CD4-positive, alpha-beta T cell treated with Interleukin-12 subunit alpha and Interleukin-12 subunit beta, for 1 hour (primary cell): ENCODE measurements around the gene CHMP3.
"Not testable (repeated sequence)": the region's sequence is repeated elsewhere in the genome, so short reads cannot be mapped to it uniquely, and the experiment has no call there.

Experiments
- DNase-seq: peaks from one replicate; pipeline ENCODE4 v3.0.0-alpha.2; 2020

CHMP3 gene

DNA sequence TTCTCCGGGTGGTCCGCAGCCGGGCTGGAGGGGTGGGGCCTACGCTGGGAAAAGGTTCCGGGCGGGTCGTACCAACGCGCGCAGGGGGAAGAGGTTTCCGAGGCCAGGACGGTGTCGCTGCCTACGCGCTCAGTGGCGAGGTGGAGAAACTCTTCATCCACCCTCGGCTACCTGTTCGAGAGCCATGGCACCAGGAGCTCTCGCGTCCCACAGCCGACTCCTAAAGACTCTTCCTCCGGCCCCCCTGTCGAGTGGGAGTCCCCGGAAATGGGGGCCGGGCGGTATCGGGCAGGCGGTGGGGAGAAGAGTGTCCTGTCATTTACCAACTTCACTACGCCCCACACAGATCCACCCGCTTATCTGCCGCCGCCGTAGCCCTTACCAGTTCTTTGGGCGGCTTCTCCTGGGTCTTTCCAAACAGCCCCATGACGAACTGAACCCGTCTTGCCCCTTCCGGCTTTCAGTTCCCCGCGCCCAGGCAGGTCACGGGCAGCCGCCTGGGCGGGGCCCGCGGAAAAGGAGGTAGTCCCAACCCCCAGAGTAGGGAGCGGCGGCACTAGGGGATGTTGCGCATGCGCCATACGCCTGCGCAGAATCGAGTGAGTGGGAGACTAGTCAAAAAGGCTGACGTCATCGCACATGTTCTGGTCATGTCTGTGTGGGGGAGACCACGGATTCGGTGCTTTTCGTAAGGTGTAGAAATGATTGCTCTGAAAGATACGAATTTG lies at the start of gene CHMP3:
TSS of gene CHMP3 (minus strand) at position 522 of the 728 bp plus-strand sequence. CDS start at position 427, 95 bp downstream.
- DNase-seq: peak; percentile 98

DNA sequence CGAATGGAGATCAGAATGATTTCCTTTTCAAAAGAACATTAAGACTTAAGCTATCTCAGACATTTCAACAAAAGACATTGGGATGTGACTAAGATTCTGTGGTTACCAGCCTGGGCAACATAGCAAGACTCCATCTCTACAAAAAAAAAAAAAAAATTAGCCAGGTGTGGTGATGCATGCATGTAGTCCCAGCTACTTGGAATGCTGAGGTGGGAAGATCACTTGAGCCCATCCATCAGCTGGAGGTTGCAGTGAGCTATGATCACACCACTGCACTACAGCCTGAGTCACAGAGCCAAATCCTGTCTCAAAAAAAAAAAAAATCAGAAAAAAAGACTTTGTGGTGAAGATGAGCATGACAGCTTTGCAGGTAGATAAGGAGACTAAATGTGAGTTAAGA lies 47.6 kb upstream of the CHMP3 start:
- no peak for DNase-seq

DNA sequence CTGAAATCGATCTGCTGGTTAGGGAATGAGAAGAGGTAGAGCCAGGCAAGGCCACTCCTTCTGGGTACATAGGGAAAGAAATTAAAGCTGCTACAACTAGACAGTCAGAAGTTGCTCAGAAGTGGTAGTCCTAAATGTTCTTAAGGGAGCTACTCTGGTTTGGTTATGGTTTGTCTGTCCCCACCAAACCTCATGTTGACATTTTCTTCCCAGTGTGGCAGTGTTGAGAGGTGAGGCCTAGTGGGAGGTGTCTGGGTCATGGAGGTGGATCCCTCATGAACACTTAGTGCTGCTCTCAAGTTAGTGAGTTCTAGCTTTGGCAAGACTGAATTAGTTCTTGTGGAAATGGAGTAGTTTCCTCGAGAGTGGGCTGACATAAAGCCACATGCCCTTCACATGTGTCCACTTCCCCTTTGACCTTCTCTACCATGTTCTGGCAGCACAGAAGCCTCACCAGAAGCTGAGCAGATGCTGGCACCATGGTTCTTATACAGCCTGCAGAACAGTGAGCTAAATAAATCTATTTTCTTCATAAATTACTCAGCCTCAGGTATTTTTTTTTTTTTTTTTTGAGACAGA lies 45.7 kb upstream of the CHMP3 start:
- DNase-seq: no peak

DNA sequence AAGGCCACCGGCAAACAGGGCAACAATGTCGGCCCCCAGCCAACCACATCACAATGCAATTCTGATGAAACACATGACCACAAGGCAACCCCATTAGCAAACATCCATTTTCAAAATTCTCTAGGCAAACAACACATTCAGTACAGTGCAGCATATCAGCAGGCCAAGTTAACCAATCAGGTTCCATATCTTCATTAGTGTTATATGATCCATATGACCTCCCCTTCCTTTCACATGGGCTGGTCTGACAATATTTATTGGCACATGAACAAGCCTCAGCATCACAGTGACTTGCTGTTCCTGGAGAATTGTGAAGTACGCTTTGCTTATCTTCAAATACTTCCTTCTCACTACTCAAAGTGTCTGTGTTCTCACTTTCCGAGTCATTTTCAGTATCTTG lies 40.7 kb upstream of the CHMP3 start:
- DNase-seq: no peak

DNA sequence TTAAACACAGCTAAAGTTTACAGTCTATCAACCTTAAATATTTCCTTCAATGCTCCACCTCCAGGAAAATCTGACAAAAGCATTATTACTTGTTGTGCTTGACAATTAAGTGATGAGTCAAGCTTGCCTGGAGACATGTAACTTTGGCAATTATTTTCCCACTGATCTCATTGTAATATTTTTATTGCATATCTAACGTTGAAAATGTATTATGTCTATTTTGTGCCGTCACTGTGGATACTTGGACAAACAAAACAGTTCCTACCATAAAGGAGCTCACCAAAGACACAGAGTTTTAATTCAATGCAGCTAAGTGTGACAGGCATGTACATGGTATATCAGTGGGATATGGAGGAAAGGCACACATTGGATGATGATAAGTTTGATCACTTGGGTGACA lies 35.7 kb upstream of the CHMP3 start:
- DNase-seq: no peak

DNA sequence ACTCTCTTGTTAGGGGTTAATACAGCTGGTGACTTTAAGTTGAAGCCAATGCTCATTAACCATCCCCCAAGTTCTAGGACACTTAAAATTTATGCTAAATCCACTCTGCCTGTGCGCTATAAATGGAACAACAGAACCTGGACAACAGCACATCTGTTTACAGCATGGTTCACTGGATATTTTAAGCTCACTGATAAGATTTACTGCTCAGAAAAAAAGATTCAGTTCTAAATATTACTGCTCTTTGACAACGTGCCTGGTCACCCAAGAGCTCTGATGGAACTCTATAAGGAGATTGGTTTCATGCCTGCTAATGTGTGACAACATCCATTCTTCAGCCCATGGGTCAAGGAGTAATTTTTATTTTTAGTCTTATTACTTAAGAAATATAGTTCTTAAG lies 32.9 kb upstream of the CHMP3 start:
- no peak for DNase-seq

DNA sequence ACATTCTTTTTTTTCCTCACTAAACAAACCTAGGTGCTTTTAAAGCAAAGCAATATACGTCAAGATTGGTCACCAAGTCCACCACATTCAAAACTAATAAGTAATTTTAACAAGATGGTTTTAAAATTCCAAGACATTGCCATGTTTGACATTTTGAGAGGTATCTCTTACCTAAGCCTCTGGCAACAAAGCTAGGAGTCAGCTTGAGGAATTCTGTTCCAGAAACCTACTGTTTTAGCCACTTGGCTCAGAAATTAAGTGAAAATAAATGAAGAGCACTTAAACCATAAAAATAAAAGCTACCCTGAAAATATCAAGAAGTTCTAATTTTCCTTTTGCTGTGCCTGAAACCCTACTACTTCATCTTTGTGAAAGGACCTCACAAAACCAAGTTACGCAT lies 30.0 kb upstream of the CHMP3 start:
- DNase-seq: no peak

DNA sequence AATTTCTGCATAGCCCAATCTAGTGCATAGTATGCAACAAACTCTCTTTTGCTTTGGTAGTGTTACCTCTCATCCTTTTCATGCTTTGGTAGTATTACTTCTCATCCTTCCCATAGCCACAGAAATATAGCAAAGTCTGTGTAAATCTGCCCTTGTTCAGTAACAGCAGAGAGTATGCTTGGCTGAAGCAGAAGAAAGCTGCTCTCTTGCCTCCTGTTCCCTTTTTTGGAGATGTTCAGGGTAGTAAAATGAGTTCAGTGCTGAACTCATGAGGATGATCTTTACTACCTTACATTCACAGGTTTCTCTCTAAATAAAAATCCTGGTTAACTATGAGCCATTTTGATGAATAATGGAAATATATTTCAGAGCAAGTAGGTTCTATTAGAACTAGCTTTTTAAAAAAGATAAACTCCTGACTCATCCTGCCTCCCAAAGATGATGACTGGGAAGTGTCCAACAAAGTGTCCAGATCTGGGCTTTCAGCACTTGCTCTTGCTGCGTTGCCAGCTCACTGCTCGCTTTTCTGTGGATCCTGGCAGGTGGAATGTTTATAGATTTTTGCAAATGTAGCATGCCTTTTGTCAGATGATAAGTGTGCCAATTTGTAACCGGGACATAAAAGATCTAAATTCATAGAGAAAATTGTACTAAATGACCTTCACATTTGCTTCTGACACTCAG lies 29.4 kb upstream of the CHMP3 start:
- DNase-seq: no peak

DNA sequence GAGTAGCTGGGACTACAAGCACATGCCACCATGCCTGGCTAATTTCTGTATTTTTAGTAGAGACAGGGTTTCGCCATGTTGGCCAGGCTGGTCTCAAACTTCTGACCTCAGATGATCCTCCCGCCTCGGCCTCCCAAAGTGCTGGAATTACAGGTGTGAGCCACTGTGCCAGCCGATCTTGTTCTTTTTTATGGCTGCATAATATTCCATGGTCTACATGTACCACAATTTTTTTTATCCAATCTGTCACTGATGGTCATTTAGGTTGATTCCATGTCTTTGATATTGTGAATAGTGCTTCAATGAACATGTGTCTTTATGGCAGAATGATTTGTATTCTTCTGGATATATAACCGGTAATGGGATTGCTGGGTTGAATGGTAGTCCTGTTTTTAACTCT lies 26.5 kb upstream of the CHMP3 start:
- DNase-seq: not testable (repeated sequence)

DNA sequence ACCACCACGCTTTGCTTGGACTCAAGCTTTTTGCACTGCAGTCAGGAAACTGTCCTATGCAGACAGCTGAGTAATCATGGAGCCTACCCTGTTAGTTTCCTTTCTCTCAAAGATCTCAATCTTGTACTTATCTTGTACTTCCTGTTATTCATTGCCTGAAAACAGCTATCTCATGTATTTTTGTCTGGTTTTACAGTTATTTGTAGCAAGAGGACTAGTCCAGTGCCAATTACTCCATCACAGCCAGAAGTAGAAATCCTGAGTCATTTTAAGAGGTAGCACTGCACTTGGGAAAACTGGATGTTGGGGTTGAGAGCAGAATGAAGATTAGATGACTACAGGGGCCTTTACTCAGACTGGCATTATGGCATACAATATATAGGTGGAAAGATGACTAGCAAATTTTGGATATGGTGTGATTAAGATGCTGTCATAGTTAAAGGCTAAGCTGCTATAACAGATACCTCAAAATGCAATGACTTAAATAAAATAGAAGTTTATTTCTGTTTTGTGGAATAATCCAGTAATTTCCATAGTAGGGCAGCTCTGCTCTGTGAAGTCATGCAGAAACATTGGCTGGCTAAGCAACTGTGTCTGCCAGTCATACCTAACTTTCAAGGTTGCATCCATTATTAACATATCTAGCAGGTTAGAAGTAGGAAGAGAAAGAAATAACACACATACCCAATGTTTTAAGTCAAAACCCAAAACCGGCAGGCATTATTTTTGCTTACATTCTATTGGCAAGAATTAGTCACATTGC lies 21.1 kb upstream of the CHMP3 start:
- peak; percentile 40 for DNase-seq

DNA sequence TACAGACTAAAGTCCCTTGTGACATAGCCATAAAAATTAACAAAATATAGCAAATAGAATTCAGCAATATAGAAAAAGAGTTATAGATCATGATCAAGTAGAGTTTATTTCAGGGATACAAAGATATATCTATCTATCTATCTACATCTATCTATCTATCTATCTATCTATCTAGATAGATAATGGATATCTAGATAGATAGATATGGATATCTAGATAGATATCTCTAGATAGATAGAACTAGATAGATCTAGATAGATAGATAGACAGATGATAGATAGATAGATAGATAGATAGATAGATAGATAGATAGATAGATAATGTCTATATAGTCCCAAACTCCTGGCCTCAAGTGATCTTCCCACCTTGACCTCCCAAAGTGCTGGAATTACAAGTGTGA lies 17.3 kb upstream of the CHMP3 start:
- no peak for DNase-seq

DNA sequence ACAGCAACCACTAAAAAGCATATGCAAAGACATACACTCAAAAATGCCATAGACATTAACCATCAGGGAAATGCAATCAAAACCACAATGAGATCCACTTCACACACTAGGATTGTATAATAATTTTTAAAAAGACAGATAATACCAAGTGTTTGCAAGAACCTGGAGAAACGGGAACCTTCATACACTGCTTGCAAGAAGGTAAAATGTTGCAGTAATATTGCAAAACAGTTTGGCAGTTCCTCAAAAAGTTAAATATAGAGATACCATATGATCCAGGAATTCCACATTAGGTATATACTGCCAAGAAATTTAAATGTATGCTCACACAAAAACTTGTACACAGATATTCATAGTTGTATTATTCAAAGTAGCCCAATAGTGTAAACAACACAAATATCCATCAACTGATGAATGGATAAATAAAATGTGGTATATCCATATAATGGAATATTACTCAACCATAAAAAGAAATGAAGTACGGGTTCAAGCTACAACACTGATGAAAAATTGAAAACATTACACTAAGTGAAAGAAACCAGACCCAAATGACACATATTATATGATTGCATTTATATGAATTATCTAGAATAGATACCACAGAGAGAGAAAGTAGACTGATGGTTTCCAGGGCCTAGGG lies 14.7 kb upstream of the CHMP3 start:
- no peak for DNase-seq

DNA sequence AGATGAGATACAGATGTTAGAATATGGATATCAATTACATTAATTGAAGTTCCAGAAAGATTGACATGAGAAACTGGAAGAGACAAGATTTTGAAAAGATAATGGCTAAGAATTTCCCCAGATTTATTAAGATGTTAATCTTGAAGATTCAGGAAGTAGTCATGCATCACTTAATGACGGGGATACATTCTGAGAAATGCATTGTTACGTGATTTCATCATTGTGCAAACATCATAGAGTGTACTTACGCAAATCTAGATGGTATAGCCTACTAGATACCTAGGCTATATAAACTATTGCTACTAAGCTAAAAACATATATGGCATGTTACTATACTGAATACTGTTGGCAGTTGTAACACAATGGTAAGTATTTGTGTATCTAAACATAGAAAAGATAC lies 6.8 kb upstream of the CHMP3 start:
- DNase-seq: no peak

DNA sequence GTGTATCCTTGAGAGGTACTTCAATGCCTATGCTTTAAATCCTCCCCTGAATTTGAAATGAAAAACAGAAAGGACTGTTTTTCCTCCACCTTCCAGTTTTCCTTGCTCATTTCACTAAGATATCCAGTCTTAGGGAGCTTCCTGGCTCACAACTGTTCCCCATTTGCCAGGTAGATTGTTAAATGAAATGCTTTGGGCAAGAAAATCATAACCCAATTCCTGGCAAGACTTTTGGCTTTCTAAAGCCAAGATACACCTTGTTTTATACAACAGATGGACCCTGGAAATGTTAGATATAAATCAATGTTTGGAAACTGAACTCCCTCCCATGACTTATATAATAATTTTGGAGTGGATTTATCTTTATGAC lies 3.6 kb upstream of the CHMP3 start:
- DNase-seq: no peak

DNA sequence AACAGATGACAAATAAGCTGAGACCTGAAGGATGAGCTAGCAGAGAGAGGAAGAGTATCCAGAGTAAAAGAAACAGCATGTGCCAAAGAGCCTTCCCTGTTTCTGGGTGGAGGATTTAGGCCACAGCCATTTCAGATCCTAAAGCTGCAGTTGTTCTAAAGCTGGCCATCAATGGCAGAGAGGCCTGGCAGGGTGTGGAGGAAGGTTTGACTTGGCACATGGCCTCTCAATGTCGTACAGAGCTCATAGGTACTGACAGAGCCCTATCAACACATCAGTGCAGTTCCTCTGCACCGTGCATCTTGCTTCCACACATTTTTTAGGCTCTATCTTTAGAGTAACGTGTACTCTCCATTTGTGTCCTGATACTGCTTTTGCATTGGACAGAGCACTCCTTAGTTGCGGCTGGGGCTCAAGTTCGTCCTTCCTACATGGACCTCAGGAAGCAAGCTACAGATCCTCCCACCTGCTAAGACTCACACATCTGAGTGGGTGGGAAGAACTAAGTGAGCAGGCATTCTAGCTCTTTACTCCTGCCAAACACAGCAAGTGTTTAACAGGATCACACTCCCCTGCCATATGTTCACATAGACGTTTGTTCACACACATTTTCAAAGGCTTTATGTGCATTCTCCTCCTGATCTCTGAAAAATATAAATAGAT lies 3.0 kb upstream of the CHMP3 start:
- no peak for DNase-seq

DNA sequence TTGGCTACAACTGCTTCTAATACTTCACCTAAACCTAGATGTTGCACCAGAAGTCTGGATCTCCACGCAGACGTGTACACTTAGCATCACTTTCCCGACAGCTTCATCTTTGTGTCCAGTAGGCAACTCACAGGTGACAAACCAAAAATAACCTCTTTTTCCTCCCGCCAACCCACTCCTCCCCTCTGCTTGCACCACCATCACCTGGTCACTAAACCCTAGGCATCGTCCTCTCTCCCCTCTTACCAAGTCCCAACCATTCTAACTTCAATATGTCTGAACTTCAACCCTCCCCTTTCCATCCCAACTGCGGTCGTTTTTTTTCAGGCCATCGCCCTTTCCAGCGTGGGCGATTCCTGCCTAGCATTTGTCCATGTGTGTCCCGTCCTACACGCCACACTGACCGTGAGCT lies 413 bp upstream of the CHMP3 start:
- DNase-seq: no peak

DNA sequence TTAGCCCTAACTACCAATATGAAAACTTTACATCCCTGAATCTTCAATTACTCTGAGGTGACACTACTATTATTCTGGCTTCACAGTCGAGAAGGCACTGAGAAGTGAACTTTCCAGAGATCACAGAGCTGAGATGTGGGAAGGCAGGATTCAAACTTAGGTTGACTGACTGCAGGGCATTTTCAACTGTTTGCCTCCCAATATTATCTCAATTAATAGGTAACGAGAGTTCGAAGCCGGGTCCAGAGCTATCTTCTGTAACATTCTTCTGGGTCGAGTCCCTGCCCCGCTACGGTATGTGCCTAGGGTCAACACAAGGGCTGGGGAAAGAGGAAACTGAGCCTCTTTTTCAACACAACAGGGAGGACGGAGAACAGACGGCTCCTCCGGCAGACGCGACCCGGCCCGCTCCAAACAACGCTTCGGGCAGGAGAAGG lies 740 bp downstream of the CHMP3 start:
- no peak for DNase-seq

DNA sequence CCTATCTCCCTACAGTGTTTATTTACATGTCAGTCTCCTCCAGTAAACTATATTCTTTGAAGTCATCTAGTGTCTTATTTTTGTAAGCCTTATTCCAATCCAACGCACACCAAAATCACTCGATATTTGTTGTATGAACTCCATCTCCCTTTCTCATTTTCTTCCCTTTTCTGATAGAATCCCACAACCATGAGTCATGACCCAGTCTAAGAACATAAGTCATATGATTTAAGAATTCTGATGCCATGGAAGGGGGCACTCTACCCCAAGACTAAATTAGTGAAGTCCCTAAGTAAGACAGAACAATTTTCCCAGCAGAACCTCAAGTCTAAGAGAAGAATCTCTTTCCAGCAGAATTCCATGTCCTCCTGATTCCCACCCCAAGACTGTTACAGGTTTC lies 5.4 kb downstream of the CHMP3 start:
- no peak for DNase-seq

DNA sequence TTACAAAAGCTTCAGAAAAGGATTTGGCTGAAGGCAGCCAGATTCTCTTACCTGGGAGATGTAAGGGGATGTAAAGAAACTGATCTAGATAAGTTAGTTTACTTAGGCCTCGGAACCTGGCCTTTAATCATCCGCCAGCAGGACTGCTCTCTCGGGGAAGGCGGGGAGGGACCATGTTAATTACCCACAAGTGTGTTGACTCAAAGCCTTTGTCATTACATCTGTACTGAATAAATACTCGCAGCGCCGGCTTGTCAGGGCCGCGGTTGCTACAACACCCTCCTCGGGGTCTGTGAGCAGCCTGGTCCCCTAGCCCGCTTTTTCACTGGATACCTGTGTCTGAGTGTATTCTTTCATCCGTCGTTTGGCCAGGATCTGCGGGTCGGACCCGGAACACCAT lies 6.7 kb downstream of the CHMP3 start:
- DNase-seq: no peak

DNA sequence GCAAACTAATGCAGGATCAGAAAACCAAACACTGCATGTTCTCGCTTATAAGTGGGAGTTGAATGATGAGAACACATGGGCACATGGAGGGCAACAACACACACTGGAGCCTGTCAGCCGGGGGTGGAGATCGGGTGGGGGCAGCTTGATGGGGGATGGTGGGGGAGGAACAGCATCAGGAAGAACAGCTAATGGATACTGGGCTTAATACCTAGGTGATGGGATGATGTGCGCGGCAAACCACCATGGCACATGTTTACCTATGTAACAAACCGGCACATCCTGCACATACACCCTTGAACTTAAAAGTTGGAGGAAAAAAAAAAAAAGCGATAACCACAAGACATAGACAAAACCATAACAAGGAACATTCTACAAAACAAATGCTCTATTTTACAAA lies 10.4 kb downstream of the CHMP3 start:
- peak; percentile 16 for DNase-seq

DNA sequence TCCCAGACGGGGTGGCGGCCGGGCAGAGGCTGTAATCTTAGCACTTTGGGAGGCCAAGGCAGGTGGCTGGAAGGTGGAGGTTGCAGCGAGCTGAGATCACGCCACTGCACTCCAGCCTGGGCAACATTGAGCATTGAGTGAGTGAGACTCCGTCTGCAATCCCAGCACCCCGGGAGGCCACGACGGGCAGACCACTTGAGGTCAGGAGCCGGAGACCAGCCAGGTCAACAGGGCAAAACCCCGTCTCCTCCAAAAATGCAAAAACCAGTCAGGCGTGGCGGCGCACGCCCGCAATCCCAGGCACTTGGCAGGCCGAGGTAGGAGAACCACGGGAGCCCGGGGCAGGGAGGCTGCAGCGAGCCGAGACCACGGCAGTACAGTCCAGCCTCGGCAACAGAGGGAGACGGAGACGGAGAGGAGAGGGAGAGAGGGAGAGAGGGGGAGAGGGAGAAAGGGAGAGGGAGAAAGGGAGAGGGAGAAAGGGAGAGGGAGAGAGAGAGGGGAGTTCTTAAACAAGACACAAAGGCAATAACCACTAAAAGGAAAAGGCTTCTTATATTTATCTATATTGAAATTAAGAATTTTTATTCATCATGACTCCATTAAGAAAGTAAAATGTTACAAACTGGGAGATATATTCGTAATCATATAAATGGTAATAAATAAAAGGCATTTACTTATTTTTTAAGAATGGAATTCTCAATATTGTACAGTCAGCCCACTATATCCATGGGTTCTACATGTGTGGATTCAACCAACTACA lies 13.1 kb downstream of the CHMP3 start:
- DNase-seq: not testable (repeated sequence)

DNA sequence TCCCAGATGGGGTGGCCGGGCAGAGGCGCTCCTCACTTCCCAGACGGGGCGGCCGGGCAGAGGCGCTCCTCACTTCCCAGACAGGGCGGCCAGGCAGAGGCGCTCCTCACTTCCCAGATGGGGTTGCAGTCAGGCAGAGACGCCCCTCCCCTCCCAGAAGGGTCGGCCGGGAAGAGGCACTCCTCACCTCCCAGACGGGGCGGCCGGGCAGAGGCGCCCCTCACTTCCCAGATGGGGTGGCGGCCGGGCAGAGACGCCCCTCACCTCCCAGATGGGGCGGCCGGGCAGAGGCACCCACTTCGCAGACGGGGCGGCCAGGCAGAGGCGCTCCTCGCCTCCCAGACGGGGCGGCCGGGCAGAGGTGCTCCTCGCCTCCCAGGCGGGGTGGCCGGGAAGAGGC lies 13.8 kb downstream of the CHMP3 start:
- not testable (repeated sequence) for DNase-seq
